HL-60/S4 (cell line): ENCODE results near the gene UROC1.

Source experiments
- in situ Hi-C: fragments of 300-500 bp; cut with MboI; formaldehyde crosslinking; loops from 2 replicates; pipeline ENCODE4 v1.14.3; 2022; ENCODE audit warnings: low sequenced_read_pairs

The UROC1 gene

GRCh38 chr3:126481808-126482502, 35.6 kb downstream of the UROC1 start:
- in situ Hi-C loops = no loop called here

- in situ Hi-C loops = no loop called here
These were observed 36.7 kb downstream of the UROC1 start for GRCh38 chr3:126480861-126481260.

DNA sequence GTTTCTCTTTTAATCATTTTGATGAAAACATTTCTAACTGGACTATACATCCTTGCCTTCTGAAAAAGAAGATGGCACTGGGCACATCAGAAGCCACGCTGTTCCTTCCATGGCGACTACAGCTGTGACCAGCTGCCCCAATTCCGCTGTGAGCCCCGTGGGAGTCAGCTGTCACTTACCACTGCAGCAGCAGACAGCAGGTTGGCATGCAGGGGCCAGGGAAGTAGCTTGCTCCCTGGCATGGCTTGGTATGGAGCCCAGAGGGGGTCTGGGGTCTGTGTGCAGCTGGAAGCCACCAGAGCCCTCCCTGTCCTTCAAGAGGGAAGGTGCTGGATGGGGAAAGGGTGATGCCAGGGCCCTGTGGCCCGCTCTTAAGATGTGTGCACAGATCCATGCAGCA, 37.4 kb downstream of the UROC1 start:
- in situ Hi-C loops = no loop called here

DNA sequence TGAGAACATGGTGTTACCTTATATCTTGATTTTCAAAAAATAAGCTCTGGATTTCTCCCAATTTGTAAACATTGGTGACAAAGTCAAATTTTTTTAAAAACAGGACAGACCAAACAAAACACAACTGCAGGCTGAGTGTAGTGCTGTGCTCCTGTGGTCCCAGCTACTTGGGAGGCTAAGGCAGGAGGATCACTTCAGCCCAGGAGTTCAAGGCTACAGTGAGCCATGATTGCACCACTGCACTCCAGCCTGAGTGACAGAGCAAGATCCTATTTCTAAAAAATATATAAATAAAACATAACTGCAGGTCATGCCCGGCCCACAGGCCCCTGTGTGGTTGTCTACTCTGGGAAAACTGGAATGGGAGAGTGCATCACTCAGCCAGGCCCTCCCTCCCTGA, 37.9 kb downstream of the UROC1 start:
- in situ Hi-C loops = no loop called here

DNA sequence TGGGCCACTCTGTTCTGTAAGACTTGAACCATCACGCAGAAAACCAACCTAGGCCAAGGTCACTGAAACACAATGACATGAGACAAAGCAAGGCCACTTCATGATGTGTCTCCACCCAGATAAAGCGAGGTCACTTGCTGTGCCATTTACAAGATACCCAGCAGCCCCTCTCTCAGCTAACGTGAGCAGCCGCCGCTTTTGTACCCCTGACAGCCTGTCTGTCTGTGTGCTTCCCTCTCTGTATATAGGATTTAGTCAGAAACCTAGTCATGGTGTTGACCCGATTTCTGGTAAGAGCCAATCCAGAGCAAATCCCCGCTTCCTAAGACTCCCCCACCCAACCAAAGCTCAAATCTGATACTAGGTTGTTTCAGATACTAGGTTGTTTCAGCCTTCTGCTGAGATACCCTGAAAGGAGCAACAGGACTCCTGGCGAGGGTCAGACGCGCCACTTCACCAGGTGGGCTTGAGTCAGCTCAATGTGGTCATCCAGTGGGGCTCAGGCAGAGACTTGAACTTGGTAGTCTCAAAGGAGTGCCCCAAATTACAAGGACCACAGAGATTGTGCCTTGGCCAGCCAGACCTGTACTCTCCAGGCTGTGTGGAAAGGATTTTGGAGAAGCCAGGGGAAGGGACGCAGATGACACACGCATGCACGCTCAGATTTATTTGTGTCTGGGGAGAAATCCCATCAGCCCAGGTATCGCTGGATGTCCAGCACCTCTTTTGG, 38.8 kb downstream of the UROC1 start:
- in situ Hi-C loops = no loop called here

DNA sequence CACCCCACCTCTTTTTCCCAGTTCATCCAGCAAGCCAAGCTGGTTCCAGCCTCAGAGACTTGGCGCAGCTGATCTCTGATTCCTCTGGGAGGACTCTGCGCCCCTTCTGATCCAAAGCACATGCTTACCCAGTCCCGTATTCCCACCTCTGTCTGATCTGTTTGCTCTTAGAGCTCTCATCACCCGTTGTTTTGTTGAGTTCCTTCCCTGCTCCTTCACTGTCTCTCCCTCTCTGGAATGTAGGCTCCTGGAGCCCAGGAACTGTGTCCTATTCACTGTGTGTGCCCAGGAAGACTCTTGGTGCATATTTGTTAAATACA, 40.6 kb downstream of the UROC1 start:
- in situ Hi-C loops = no loop called here

GRCh38 chr3:126476166-126477060, 41.2 kb downstream of the UROC1 start:
- in situ Hi-C loops = no loop called here

DNA sequence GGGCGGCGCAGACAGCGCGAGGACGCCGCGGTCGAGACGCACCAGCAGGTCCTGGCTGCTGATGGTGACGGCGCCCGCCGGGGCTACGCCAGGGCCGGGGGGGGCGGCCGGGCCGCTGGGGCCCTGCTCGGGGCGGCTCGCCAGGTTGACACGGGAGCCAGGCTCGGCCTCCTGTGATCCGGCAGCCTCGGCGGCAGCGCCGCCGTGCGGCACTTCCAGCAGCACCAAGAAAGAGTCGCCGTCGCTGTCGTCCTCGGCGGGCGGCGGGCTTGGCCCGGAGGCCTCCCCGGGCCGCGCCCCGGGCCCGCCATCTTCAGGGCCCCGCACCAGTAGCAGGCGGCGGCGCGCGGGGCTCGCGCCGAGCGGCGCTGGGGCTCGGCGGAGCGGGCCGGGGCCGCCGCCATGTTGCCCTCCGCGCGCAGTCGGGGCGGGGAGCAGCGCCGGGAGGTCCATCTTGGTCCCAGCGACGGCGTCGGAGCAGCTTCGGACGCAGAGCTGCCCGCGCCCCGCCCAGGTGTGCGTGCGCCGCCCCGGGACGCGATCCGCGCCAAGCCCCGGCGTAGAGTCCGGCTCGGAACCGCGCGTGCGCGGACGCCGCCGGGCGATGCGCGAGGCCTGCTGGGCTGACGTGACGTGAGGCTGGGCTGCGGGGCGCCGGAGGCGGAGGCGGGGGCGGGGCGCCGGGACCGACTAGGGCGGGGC, 42.0 kb downstream of the UROC1 start, which contains the start of gene ZXDC:
TSS of gene ZXDC (minus strand) at position 479 of the 702 bp plus-strand sequence. CDS start at position 453, 26 bp downstream.
- in situ Hi-C loops = no loop called here

DNA sequence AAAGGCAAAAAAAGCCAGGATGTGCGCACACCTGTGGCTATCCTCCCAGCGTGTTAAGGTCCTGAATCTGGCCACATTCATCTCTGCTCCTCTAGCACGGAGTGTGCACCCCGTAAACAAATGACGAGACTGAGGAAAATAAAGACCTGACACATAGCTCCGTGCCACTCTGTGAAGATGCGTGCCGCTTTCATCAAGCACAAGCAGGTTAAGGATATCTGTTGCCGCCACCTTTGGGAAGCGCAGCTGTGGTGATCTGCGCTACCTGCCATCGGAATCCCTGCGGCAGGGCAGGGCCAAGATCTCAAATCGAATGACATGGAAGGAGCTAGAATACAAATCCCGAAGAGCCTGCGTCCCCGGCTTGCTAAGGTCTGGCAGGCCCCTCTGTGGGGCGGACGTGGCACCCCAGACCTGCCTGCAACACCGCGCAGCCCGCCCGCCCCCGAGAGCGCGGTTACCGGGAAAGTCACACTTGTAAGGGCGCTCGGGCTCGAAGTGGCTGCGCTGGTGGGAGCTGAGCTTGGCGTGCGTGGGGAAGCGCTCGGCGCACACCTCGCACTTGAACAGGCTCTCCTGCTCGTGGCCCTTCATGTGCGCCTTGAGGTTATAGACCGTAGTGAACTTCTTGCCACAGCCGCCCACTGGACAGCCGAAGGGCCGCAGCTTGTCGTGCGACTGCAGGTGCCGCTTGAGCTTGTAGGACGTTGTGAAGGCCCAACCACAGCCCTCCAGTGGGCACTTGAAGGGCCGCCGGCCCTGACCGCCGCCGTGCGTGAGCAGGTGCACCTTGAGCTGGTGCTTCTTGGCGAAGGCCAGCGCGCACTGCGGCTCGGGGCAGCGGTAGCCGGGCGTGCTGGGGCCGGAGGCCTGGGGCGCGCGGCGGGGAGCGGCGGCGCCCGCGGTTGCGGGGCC, 42.8 kb downstream of the UROC1 start:
- in situ Hi-C loops = no loop called here

- in situ Hi-C loops = no loop called here
These were observed 44.0 kb downstream of the UROC1 start for GRCh38 chr3:126473292-126474168.

DNA sequence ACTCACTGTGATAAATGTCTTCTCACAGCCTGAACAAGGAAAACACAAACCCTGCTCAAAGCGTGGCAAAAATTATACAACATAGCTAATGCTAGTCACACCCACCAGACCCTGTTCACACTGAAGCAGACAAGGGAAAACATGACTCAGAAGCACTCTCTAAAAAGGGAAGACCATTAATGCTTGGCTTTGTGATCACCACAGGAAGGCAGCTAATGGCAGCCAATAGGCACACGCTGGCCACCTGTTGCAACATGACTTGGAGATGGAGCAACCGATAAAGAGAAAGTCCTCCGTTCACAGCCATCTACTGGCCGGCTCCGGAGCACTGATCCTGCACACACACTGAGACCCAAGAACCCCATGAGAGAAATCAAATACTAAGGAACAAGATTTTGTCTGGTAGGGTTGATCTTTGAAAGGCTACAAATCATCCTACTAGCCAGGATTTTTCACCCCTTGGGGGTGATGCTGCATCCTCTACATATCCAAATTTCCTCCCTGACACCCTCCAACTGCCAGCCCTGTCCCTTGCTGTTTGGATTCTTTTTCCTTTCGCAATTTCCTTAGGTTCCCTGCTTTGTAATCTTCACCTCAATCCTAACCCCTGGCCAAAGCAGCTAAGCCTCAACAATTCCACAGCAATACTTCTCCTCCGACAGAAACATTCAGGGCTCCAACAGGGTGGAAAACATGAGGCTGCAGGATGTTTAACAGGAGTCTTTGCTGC, 45.1 kb downstream of the UROC1 start:
- in situ Hi-C loops = no loop called here

GRCh38 chr3:126469479-126469878, 48.1 kb downstream of the UROC1 start:
- in situ Hi-C loops = no loop called here

DNA sequence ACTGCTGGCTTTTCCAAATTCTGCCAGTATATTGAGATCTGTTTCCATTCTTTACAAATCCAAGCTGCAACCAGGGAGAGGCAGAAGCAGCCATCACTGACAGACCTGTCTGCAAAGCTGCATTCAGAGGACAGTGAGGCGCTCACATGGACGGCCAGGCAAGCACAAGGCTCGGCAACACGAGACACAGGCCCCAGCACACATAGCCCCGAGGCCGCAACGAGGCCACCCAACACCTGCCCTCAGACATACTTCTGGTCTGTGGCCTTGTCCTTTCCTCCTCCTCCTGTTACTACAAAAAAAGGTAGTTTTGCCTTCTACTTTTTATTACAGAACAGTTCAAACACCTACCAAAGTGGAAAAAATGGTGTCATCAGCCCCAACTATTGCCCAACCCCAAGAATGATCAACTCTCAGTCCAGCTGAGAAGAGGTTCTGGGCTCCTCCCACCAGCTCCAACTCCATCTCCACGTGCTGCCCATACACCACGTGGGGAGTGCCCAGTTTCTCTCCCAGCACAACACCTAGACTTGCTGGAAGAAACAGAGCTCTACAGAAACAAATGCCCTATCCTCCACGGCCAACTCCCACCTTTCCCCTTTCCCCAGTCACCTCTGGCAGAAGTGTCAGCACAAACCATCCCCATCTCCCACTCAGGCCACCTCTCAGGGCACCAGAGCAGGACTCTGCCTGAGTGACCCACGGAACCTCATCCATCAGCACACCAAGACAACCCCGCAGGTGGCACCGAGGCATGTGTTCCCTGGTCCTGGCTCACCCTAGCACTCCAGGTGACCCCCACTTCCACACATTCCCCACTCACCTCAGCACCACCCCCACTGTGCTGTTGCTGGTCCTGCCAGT, 49.3 kb downstream of the UROC1 start:
- in situ Hi-C loops = no loop called here

DNA sequence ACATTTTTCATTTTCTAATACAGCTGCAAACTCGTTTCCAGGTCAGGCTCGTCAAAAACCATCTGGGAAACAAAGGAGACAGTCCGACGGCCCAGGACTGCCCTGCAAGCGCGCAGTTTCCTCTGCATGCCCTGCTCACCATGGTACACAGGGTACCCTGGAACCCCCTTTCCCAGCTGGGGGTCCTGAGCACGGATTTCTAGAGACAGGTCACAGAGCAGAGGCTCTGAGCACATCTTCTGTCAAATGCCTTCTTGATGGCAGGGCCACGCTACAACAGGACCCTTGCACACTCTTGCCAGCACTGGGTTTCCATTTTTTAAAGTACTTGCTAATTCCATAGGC, 50.0 kb downstream of the UROC1 start:
- in situ Hi-C loops = no loop called here

- in situ Hi-C loops = no loop called here
These were observed 50.5 kb downstream of the UROC1 start for GRCh38 chr3:126466886-126467610.

DNA sequence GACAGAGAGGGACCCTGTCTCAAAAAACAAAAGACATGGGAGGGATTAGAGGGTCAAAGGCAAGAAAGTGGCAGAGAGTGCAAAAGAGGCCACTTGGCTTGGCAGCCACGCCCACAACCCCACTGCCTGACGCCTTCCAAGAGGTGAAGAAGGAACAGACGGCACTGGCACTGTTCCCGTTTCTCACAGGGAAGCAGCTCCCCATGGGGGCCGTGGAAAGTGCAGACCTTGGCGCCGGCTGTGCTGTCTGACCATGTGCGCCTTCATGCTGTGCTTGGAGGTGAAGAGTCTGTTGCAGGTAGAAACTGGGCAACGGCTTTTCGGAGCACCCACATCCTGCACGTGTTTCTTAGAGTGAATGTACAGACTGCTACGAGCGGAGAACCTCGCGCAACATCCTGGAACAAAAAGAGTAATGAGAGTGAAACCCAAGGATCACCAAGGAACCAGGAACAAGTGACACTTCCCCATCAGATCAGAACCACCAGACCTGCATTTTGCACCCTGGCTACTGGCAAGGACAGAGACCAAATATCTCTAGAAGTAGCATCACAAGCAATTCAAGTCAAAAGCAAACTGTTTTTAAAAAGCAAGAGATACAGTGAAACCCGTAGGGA, 51.5 kb downstream of the UROC1 start:
- in situ Hi-C loops = no loop called here
